ENCODE data around the gene ANKS4B. TPM values are rescaled to one million over a fixed set of nuclear protein-coding genes. Genes with fewer than 3 reads are reported as not detected.

ANKS4B gene
- polyA plus RNA-seq, 1 donor (not counting 4 experiments of a cell fraction or from before 2014, with no cell fraction given), result not detected

GRCh38 chr16:21186326-21186691 lies 47.2 kb upstream of the ANKS4B start:
- H3K79me2 ChIP-seq (ENCODE audit: control insufficient read depth, insufficient read depth, low read length), result no peaks in the 10 kb centered on the region
- no peak overlapping the region for H3K4me3 ChIP-seq (ENCODE audit: control insufficient read depth in 2 of 3, extremely low read depth in 1 of 3, insufficient read depth in 2 of 3, low read depth in 1 of 3, low read length in 3 of 3)
- no peak for TF ChIP-seq CTCF (optimal IDR thresholded peaks at IDR 0.05 in 1 of 3, IDR thresholded peaks at IDR 0.05 in 1 of 3, conservative IDR thresholded peaks at IDR 0.05 in 1 of 3; ENCODE audit: extremely low read depth in 1 of 3, insufficient read depth in 2 of 3, low read length in 3 of 3)
- no peak for TF ChIP-seq EZH2 (IDR thresholded peaks at IDR 0.05; ENCODE audit: low read length)
- no peaks in the 10 kb centered on the region for H4K20me1 ChIP-seq (ENCODE audit: control insufficient read depth, extremely low read depth, insufficient read depth, low read length)
- no peaks in the 10 kb centered on the region for H3K9me3 ChIP-seq (ENCODE audit: control insufficient read depth, low read depth, low read length)
- no peak for FAIRE-seq
- H3K4me1 ChIP-seq (ENCODE audit: control insufficient read depth, extremely low read depth, insufficient read depth, low read length), result peaks cover 10% of the 10 kb centered on the region
- no peak overlapping the region for H3K9ac ChIP-seq (ENCODE audit: control insufficient read depth, extremely low read depth, insufficient read depth, low read length)
- H3K27ac ChIP-seq (ENCODE audit: control insufficient read depth, insufficient read depth, low read length), result no peak overlapping the region
- H3K36me3 ChIP-seq (ENCODE audit: control insufficient read depth in 2 of 2, extremely low read depth in 1 of 2, insufficient read depth in 2 of 2, low read length in 2 of 2), result peaks cover 8 to 10% of the 10 kb centered on the region in 2 experiments
- no peak overlapping the region for H3K4me2 ChIP-seq (ENCODE audit: control insufficient read depth, extremely low read depth, insufficient read depth, low read depth, low read length)
- DNase-seq (ENCODE audit: low read depth, low spot score), result no peak
- H3K9me1 ChIP-seq (ENCODE audit: control insufficient read depth, extremely low read depth, insufficient read depth, low read length), result no peaks in the 10 kb centered on the region
- no peaks in the 10 kb centered on the region for H3K27me3 ChIP-seq (ENCODE audit: control insufficient read depth, extremely low read depth, insufficient read depth, low read length)
- dilution Hi-C loops (cut with MboI; ENCODE audit: extremely low pct_ligation_motif_present, low sequenced_read_pairs), result no loop called here
- no peak overlapping the region for H2AFZ ChIP-seq (ENCODE audit: control insufficient read depth, low read length)

GRCh38 chr16:21189311-21189710 lies 44.2 kb upstream of the ANKS4B start:
- Histone ChIP-seq H4K20me1 (ENCODE audit: control insufficient read depth, extremely low read depth, insufficient read depth, low read length) (no peaks in the 10 kb centered on the region), H2AFZ (ENCODE audit: control insufficient read depth, low read length) (no peak overlapping the region), H3K27me3 (ENCODE audit: control insufficient read depth, extremely low read depth, insufficient read depth, low read length) (no peaks in the 10 kb centered on the region), H3K27ac (ENCODE audit: control insufficient read depth, insufficient read depth, low read length) (no peak overlapping the region), H3K4me2 (ENCODE audit: control insufficient read depth, extremely low read depth, insufficient read depth, low read depth, low read length) (no peak overlapping the region), H3K9me1 (ENCODE audit: control insufficient read depth, extremely low read depth, insufficient read depth, low read length) (no peaks in the 10 kb centered on the region), H3K4me1 (ENCODE audit: control insufficient read depth, extremely low read depth, insufficient read depth, low read length) (peaks cover 10% of the 10 kb centered on the region), H3K36me3 (ENCODE audit: control insufficient read depth in 2 of 2, extremely low read depth in 1 of 2, insufficient read depth in 2 of 2, low read length in 2 of 2) (no peaks in the 10 kb centered on the region), H3K9ac (ENCODE audit: control insufficient read depth, extremely low read depth, insufficient read depth, low read length) (no peak overlapping the region), H3K79me2 (ENCODE audit: control insufficient read depth, insufficient read depth, low read length) (no peaks in the 10 kb centered on the region), H3K4me3 (ENCODE audit: control insufficient read depth in 2 of 3, extremely low read depth in 1 of 3, insufficient read depth in 2 of 3, low read depth in 1 of 3, low read length in 3 of 3) (no peak overlapping the region), H3K9me3 (ENCODE audit: control insufficient read depth, low read depth, low read length) (no peaks in the 10 kb centered on the region)
- no peak for TF ChIP-seq CTCF (optimal IDR thresholded peaks at IDR 0.05 in 1 of 3, IDR thresholded peaks at IDR 0.05 in 1 of 3, conservative IDR thresholded peaks at IDR 0.05 in 1 of 3; ENCODE audit: extremely low read depth in 1 of 3, insufficient read depth in 2 of 3, low read length in 3 of 3)
- TF ChIP-seq EZH2 (IDR thresholded peaks at IDR 0.05; ENCODE audit: low read length), result no peak
- no peak for FAIRE-seq
- DNase-seq (ENCODE audit: low read depth, low spot score), result no peak
- dilution Hi-C loops (cut with MboI; ENCODE audit: extremely low pct_ligation_motif_present, low sequenced_read_pairs), result no loop called here

Measured in keratinocyte (primary cell).